GM18520 (cell line): ENCODE results near the gene INTS11.

Experiments used
- ATAC-seq: cut with Tn5 transposase; IDR thresholded peaks from one replicate; pipeline ENCODE4 v1.9.1; 2021; ENCODE audit not compliant: unreplicated experiment

The INTS11 gene

GRCh38 chr1:1345384-1345783 lies 20.9 kb upstream of the INTS11 start:
- no peak for ATAC-seq

- ATAC-seq = no peak
These were observed 20.3 kb upstream of the INTS11 start for GRCh38 chr1:1344655-1345361.

- ATAC-seq = no peak
These were observed 19.5 kb upstream of the INTS11 start for GRCh38 chr1:1343811-1344421.

DNA sequence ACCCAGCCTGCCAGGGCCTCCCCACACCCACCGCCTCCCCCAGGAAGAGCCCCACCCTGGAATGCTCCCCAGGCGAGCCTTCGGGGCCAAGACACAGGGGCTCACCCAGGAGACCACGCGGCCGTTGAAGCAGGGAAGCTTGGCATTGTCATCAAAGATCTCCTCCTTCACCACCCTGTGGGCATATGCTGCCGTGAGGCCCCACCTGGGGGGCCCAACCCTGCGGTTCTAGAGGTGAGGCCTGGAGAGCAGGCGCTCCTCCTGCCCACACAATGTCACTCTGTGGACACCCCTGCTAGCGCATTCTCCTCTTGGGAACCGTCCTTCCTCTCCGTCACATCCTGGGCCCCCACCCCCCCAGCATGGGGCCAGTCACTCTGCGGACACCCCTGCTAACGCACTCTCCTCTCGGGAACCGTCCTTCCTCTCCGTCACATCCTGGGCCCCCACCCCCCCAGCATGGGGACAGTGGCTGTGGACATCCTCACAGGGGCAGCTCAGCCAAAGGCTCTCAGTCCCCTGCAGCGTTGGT lies 18.2 kb upstream of the INTS11 start:
- ATAC-seq = no peak

- ATAC-seq = no peak
These were observed 17.7 kb upstream of the INTS11 start for GRCh38 chr1:1342061-1342562.

DNA sequence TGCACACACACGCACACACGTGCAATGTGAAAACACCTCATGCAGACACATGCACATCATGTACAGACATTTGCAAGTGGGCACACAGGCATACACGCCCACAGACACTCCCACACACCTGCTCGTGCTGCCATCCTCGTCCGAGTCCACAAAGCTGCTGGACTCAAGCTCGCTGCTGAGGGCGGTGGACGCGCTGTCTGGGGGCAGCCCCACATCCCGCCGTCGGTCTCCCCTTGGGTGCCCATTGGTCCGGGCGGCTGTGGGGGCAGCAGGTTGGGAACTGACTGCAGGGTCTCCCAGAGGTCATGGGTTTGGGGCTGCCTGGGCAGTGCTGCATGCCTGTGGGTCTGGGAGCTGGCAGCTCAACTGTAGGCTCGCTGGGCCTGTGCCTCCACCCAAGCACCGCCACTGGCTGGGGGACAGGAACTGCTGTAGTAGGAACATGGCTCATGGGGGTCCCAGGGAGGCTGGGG lies 17.1 kb upstream of the INTS11 start:
- no peak for ATAC-seq

DNA sequence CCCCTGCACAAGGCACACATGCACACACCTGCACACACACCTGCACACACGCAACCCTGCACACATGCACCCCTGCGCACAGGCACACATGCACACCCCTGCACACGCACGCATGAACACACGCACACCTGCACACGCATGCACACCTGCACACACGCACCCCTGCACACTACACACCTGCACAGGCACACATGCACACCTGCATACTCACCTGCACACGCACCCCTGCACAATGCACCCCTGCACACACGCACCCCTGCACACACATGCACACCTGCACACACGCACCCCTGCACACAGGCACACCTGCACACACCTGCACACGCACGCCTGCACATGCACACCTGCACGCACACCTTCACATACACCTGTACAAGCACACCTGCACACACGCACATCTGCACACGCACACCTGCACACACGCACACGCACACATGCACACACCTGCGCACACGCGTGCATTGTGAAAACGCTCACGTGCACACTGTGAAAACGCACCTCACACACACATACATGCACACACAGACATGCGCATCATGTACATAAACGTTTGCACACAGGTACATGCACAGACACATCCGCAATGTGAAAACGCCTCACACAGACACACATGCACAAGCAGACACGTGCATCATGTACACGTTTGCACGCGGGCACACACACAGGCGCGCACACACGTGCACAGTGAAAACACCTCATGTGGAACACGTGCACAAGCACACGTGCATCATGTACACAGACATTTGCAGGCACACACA lies 16.5 kb upstream of the INTS11 start:
- no peak for ATAC-seq

DNA sequence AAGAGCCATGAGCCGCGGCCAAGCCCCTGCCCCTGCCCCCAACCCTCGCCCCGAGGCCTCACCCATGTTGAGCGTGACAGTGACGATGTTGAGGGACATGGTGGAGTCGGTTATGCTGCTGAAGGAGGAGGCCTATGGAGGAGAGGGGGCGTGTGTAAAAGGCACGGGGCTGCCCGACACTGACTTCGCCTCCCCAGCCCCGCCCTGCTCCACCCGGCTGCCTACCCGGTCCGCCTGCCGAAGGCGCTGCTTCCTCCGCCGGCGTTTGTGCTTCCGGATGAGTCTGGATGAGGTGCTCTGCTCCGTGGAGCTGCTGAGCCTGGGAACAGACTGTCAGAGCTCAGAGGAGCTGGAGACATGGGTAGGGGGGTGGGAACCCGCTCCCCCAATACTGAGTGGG lies 15.7 kb upstream of the INTS11 start:
- ATAC-seq = no peak

- ATAC-seq = no peak
These were observed 13.8 kb upstream of the INTS11 start for GRCh38 chr1:1338278-1338677.

GRCh38 chr1:1337793-1338147 lies 13.3 kb upstream of the INTS11 start:
- no peak for ATAC-seq

DNA sequence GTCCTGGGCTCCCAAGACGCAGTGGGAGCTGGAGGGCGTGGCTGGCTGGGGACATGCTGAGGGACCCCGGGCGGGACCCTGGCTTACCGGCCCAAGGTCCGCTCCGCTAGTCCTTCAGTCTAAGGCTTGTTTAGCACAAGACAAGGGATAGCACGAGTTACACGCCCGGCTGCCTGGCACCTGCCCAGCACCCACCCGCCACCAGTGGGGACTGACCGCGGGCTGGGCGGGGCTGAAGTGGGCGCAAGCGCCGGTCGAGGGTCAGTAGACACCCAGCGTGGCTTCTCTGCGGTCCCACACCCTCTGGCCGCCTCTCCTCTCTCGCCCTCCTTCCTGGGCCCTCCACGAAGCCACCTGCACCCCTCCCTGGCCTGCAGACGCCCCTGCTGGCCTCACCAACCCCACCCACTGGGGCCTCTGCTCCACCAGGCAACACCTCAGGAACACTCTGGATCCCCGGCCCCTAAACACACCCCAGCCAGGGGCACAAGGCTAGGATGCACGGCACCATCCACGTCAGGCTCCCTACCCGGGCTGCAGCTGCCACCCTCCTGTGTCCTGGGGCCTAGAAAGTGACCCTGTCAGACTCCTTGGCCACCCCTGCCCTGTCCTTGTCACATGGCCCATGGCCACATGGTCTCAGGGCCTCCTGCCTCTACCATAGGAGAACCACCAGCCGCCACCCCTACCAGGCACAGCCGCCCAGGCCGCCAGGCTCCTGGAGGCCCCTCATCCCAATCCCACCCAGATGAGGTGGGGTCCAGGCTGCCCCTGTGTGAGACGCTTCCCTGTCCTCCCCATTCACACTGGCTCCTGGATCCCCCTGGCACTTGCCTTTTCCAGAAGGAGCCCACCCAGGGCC lies 12.7 kb upstream of the INTS11 start:
- ATAC-seq = no peak

GRCh38 chr1:1336446-1336845 lies 12.0 kb upstream of the INTS11 start:
- no peak for ATAC-seq

DNA sequence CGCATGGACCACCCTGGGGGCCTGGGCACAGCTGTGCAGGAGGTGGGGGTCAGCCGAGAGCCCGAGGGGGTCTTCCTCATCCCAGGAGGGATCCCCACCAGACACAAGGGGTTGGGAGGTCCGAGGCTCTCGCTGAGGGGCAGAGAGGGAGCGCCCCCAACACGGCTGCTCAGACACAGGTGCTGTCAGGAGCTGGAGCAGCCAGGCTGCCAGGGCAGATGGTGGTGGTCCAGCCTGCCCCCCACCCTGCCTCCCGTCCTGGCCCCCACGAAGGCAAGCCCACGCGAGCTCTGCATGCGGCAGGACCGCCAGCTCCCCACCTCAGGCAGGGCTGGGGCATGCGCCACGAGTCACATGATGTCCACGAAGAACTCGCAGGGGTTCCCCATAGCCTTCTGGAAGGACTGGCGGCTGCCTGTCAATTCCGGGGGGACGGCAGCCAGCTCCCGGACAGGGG lies 11.4 kb upstream of the INTS11 start:
- ATAC-seq = no peak

DNA sequence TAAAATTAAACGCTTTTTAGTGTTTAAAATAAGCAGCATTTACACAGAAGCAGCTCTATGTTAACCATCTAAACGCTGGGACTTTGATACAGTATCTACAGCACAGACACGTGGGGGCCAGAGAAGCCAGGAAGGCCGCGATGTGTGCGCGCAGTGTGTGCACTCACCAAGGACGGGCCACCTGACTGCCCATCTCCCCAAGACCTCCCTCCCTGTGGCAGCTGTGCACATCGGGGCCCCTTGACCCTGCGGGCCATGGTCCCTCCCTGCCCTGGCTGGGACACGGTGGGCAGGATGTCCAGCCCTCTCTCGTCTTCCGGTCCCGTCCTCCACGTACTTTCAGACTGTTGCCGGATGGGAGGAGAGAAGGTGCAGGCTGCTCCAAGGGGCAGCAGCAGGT lies 10.8 kb upstream of the INTS11 start:
- no peak for ATAC-seq

DNA sequence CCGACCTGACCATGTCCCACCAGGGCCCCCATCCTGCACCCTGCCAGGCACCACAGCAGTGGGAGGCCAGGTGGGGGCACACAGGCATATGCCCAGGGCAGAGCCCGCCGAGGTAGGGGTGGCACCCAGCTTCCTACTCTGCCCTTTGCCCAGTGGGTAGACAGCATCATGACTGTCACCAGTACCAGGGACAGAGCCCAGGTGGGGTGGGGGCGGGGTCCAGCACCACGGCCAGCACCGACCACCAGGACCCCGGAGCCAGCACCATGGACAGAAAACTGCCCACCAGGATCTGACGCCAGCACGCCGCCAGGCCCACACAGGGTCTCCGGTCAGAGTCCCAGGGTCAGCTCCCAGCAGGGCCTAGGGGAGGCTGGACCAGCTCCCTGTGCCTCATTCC lies 10.4 kb upstream of the INTS11 start:
- no peak for ATAC-seq

GRCh38 chr1:1333551-1334241 lies 9.2 kb upstream of the INTS11 start:
- no peak for ATAC-seq

GRCh38 chr1:1332774-1333480 lies 8.5 kb upstream of the INTS11 start:
- ATAC-seq = no peak

DNA sequence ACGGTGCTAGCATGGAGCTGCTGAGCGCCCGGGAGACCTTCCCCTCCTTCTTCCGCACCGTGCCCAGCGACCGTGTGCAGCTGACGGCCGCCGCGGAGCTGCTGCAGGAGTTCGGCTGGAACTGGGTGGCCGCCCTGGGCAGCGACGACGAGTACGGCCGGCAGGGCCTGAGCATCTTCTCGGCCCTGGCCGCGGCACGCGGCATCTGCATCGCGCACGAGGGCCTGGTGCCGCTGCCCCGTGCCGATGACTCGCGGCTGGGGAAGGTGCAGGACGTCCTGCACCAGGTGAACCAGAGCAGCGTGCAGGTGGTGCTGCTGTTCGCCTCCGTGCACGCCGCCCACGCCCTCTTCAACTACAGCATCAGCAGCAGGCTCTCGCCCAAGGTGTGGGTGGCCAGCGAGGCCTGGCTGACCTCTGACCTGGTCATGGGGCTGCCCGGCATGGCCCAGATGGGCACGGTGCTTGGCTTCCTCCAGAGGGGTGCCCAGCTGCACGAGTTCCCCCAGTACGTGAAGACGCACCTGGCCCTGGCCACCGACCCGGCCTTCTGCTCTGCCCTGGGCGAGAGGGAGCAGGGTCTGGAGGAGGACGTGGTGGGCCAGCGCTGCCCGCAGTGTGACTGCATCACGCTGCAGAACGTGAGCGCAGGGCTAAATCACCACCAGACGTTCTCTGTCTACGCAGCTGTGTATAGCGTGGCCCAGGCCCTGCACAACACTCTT lies 7.7 kb upstream of the INTS11 start:
- ATAC-seq = no peak
